Activated CD4-positive, CD25-positive, alpha-beta regulatory T cell (primary cell): ENCODE results near the gene ASTN1.

Experiments used
- DNase-seq, 4 experiments: peaks; one replicate each; lab custom pipeline; 2025; lab: John Stamatoyannopoulos, UW

ASTN1 gene

GRCh38 chr1:176878750-176879536, 285.6 kb downstream of the ASTN1 start:
- DNase-seq = no peak

GRCh38 chr1:176877557-176877956, 287.0 kb downstream of the ASTN1 start:
- no peak for DNase-seq

DNA sequence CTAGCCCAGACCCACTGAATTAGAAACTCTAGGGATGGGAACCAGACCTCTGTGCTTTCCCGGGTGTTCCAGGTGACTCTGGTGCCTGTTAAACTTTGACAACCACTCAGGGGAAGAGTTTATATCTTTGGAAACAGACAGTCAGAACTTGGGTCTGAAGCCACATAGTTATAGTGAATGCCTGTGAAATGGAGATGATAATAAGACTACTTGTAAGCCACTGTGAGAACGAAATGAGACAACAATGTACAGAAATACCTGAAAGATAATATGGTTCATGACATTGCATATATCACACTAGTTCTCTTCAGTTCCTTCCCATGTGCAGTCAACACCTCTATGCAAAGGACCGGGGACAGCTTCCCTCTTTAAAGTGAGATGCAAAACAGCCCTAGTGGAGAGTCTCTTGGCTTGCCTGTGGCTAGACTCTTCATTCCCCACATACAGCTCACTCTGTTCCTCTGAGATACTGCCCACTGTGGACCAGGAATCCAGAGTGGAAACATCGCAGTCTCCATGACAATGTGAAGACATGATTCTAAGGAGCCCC, 287.5 kb downstream of the ASTN1 start:
- DNase-seq = no peak

DNA sequence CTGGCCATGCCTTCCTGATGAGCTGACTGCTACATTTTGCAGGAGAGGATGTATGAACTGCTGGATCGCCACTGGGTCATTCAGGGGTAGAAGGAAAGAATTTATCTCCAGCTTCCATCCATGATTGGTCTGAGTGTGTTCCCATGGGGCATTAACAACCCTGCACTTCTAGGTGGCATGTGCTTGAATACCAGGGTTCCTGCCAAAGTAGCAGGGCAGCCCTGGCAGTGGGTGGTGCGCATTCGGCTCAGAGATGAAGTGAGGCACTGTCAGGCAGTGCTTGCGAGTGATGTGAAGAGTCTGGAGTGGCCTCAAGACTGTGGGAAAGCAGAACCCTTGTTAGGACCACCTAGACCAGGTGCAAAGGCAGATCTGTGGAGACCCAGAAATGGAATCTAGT, 294.9 kb downstream of the ASTN1 start:
- no peak for DNase-seq

GRCh38 chr1:176866011-176866714, 298.3 kb downstream of the ASTN1 start:
- DNase-seq = no peak

GRCh38 chr1:176864211-176864610, 300.3 kb downstream of the ASTN1 start:
- no peak for DNase-seq

DNA sequence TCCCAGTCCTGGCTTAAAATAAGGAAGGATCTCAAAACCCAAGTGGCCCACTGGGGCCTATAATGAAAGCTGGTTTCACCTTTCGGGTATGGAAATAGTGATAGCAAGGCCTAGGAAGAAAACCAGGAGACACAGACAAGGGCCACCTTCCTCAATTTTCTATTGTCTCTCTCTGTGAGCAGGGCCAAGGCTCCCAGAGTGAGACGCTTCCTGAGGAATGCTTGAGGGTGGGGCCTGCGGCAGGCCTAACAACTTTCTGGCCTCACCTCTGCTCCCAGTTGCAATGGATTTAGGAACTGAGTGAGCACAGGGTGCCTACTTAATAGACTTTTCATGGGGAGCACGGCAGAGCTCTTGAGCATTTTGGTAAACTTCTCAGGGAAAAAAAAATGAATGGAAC, 300.9 kb downstream of the ASTN1 start:
- DNase-seq = no peak

GRCh38 chr1:176858433-176858916, 306.0 kb downstream of the ASTN1 start:
- DNase-seq = no peak

DNA sequence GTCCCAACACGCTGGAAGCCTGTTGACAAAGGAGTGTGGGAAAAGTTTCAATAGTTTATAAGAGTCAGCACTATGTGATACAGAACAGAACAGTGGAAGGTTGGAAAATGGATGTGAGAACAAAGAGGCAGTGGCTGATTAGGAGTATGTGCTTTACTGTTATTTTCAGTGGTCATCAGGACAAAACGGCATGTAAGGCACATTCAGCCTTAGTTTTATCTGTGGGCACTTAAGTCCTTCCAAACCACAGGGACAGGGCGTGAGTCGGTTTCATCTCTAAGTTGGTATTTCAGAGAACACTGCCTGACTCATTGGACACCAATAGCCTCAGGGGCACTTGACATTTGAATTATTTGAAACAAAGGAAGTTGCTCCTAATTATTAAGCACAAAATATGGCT, 306.9 kb downstream of the ASTN1 start:
- no peak for DNase-seq

DNA sequence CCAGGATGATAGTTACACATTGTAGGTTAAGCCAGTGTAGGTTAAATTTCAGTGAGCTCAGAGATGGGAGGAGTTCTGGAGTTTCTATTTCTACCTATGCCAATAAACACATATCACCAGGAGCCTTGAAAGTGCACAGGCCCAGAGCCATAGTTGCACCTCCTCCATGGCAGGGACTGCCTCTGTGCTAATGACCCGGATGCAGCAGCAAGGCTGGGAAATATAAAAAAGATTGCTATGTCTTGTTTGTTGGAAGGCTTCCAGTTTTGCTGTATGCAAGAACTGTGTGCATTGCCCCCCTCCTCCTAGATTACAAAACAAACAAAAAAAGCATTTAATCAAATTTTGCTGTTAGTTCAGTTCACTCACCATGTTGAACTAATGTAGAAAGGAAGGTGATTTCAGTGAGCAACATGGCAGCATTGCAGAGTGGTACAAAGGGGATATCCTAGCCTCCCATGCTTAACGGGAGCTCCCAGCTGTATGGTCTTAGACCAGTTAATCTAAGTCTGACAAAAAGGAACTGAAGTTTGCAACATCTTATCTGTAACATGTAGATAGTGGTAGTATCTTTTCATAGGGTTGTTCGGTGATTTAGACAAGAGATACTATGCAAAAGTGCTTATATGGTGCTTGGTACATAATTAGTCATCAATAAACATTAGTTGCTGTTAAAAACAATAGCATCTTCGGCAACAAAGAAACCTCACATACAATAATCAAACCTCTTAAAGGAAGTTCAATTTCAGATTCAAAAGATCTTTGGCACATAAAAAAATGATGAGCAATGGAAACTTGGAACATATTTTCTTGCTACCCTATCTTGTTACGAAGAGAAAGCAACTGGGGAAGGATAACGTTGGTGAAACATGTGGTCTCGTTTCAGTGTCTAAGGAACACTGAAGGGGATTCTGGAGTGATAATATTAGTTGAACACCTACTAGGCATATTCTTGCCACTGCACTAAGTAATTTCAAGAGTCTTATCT, 309.5 kb downstream of the ASTN1 start:
- DNase-seq = no peak

GRCh38 chr1:176854121-176854520, 310.4 kb downstream of the ASTN1 start:
- DNase-seq = no peak

- DNase-seq = no peak
These were observed 311.0 kb downstream of the ASTN1 start for GRCh38 chr1:176853503-176853902.

- no peak for DNase-seq
These were observed 312.4 kb downstream of the ASTN1 start for GRCh38 chr1:176852124-176852523.

GRCh38 chr1:176850871-176851270, 313.6 kb downstream of the ASTN1 start:
- no peak for DNase-seq

GRCh38 chr1:176849281-176849680, 315.2 kb downstream of the ASTN1 start:
- DNase-seq = no peak

- no peak for DNase-seq
These were observed 317.5 kb downstream of the ASTN1 start for GRCh38 chr1:176847052-176847451.

- no peak for DNase-seq
These were observed 320.9 kb downstream of the ASTN1 start for GRCh38 chr1:176843352-176844297.

GRCh38 chr1:176841238-176841637, 323.3 kb downstream of the ASTN1 start:
- DNase-seq = no peak

GRCh38 chr1:176839216-176839615, 325.3 kb downstream of the ASTN1 start:
- DNase-seq = no peak

DNA sequence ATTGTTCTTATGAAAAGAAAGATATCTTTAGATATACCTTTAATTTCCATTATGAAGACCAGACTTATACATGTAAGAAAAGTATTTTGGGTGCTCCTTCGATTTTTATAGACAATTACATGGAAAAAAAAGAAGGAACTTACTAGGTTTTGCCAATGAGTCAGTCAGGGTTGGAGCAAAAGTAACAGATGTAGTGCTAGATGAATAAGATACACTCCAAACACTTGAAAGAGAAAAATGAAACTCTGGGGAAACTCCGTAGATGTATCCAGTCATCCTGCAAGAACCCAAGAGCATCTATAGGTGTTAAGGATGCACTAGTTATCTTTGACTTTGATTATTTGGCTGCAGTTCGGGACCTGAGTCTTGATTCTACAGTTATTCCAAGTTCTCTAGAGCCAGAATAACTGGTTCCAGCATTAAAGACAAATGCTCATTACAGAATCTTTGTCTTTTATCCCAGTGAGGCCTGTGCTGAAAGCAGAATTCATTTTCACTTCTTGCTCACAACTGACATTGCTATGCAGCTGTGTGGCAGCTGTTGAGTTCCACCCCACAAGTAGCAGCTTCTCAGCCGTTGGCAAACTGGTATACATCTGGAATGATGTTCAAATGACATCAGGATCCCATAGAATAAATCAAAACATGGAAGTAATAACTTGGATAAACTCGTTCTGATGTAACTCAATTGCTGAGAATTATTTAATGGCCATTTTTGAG, 326.1 kb downstream of the ASTN1 start:
- no peak for DNase-seq
